GM19035 (cell line): ENCODE measurements around the gene PPP1R14D.

Source experiments
- ATAC-seq: cut with Tn5 transposase; IDR thresholded peaks from one replicate; pipeline ENCODE4 v1.9.1; 2021; ENCODE audit not compliant: unreplicated experiment

PPP1R14D gene

DNA sequence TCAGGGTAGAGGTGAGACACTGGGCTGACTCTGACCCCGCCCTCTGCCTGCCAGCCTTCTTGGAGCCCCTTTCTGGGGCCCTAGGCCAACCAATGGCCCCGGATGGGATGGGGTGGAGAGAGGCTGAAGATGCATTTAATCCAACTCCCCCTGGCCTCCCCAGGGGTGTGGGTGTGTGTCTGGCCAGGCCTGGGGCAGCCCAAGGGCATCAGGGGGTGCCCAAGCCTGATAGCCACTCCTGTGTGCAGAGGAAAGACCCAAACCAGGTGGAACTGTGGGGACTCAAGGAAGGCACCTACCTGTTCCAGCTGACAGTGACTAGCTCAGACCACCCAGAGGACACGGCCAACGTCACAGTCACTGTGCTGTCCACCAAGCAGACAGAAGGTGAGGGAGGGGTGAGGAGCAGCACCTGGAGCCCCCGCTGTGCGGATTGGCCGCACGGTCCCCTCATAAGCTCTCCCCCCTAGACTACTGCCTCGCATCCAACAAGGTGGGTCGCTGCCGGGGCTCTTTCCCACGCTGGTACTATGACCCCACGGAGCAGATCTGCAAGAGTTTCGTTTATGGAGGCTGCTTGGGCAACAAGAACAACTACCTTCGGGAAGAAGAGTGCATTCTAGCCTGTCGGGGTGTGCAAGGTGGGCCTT lies 24.9 kb upstream of the PPP1R14D start:
- ATAC-seq, result no peak

DNA sequence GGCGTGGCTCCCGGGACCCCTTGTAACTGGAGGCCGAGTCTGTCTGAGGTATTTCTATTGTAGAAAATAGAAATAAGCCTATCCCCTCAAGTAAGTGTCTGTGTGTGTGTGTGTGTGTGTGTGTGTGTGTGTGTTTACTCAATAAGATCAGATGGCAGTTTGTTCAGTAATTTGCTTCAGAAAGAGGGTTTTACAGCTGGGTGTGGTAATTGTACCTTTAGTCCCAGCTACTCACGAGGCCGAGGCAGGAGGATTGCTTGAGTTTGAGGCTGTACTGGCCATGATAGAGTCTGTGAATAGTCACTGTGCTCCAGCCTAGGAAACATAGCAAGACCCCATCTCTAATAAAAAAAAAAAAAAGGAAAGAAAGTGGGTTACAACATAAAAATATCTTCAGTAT lies 24.0 kb upstream of the PPP1R14D start:
- no peak for ATAC-seq

DNA sequence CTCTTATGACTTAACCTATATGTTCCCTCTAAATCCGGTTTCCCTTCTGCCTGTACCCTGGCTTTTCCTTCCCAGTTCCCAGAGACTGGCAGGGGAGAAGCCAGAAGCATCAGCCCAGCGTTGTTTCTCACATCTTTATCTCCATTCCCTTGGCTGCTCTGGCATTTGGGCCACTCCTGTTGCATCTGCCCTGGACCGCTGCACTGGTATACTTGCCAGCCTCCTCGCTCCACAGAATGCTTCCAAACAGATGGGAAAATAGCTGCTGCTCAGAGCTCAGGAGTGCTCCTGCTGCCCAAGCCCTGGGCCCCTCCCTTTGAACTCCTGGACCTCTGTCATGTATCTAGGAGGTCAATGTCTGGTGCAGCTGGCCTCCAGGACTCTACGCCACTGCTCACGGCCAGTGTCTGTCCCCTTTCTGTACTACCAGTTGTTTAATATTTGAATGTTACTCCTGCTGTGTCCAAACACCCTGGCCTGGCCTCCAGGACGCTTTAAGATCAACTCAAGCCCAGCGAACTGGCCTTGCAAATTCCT lies 22.1 kb upstream of the PPP1R14D start:
- no peak for ATAC-seq

DNA sequence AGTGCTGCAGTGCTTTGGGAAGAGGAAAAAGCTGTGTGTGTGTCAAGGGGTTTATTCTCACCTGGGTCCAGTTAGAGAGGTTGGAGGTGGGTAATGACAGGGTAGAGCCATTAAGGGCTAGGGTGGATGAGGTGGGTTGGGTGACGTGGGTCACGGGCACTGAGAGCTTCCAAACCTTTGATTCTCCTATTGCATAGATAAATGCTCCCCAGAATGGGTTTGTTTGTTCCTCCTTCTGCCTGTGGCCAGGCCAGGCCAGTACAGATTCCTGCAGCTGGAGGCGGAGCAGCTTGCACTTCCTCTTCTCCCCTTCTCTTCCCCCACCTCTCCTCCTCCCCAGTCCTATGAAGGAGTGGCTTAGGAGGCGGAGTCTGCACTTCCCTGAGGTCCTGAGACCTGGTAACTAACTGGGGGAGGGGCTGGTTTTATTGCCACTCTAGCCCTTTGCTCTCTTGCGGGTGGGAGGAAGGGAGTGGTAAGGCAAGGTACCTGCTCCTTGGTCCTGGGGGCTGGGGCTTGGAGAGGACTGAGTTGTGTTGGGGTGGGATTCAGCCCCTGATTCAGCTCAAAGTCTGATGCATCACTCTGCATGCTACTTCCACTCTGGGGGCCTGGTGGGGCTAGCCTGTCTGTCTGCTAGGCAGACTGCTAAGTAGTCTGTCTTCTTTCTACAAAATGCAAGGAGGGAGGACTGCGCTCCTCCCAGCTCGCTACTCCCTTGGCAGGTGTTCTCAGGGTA lies 18.9 kb upstream of the PPP1R14D start:
- no peak for ATAC-seq

DNA sequence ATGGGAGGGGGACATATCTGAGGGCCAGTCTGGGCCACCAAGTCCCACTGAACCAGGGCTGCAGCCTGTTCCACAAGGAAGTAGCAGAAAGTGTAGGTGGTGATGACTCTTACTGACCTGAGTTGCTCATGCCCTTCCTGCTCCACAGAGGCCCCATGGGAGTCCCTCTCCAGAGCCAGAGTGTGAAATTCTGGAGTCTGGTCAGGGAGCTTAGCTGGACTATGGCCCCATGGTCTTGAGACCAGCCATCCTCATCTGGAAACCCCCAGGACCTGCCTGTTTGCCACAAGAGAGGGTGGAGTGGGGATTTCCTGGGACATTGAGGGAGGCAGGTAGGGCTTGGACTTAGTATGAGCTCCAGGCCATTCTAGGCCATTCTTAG lies 18.3 kb upstream of the PPP1R14D start:
- ATAC-seq, result no peak

DNA sequence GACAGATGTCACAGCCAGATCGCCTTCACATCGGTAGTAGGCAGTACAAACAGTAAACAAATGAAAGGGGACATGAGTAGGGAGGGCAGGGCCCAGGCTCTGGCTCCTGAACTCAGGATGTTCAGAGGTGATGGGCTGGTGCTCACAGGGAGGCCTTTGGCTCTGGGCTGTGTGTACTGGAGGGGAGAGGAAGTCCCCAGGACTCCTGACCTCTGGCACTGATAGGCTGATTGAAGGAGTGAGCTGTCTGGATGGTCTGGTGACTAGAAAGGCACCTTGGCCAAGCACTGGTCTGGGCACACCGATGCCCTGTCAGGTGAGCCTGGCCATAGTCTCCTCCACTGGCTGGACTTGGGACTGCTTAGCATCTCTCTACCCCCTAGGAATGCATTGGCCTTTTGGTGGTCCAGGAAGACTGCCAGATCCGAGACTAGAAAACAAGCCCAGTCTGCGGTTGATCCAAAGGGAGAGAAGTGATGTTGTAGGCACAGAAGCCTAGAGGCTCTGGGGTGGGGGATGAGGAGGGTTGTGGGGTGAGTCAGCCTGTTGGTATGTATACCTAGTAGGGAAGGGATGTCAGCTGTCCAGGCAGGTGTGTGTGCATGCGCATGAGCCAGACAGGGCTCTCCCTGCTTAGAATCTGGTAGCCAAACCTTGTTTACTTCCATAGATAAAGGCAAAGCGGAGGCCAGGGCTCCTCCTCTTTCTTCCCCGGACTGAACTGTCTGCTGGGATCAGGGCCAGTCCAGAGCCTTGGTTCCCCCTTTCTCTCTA lies 17.2 kb upstream of the PPP1R14D start:
- ATAC-seq, result no peak

DNA sequence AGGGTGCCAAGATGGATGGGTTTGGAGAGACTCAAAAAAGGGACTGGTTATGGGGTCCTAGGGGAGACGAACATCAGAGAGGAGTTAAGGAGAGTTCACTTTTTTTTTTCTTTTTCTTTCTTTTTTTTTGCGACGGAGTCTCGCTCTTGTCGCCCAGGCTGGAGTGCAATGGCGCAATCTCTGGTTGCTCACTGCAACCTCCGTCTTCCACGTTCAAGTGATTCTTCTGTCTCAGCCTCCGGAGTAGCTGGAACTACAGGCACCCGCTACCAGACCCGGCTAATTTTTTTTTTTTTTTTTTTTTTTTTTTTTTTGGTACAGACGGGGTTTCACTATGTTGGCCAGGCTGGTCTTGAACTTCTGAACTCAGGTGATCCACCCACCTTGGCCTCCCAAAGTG lies 16.5 kb upstream of the PPP1R14D start:
- no peak for ATAC-seq

DNA sequence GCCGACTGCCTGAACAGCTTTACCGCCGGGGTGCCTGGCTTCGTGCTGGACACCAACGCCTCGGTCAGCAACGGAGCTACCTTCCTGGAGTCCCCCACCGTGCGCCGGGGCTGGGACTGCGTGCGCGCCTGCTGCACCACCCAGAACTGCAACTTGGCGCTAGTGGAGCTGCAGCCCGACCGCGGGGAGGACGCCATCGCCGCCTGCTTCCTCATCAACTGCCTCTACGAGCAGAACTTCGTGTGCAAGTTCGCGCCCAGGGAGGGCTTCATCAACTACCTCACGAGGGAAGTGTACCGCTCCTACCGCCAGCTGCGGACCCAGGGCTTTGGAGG lies 16.2 kb upstream of the PPP1R14D start:
- ATAC-seq, result no peak

DNA sequence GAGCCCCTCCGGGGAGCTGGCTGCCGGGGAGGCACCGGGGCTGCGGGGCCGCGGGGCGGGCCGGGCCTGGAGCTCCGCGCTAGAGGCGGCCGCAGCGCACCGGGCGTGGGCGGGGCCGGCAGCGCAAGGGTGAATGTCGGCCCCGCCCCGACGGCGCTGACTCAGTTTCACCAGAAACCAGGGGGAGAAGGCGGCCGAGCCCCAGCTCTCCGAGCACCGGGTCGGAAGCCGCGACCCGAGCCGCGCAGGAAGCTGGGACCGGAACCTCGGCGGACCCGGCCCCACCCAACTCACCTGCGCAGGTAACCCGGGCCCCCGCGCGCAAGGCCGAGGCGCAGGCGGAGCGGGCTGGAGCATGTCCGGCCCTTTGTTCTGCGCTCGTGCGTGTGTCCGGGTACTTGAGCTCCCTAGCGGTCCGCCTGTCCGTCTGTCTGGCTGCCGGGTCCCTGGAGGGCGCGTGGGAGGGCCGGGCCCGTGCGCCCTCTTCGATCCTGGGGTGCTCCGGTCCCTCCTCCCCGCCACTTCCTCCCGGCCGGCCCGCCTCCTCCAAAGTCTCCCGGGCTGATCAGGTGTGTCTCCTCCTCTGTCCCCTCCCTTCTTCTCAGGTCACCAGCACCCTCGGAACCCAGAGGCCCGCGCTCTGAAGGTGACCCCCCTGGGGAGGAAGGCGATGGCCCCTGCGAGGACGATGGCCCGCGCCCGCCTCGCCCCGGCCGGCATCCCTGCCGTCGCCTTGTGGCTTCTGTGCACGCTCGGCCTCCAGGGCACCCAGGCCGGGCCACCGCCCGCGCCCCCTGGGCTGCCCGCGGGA lies 15.6 kb upstream of the PPP1R14D start, which contains the start of gene SPINT1:
TSS of gene SPINT1 (plus strand) at position 164 of the 811 bp plus-strand sequence. CDS start at position 671, 507 bp downstream.
- no peak for ATAC-seq

DNA sequence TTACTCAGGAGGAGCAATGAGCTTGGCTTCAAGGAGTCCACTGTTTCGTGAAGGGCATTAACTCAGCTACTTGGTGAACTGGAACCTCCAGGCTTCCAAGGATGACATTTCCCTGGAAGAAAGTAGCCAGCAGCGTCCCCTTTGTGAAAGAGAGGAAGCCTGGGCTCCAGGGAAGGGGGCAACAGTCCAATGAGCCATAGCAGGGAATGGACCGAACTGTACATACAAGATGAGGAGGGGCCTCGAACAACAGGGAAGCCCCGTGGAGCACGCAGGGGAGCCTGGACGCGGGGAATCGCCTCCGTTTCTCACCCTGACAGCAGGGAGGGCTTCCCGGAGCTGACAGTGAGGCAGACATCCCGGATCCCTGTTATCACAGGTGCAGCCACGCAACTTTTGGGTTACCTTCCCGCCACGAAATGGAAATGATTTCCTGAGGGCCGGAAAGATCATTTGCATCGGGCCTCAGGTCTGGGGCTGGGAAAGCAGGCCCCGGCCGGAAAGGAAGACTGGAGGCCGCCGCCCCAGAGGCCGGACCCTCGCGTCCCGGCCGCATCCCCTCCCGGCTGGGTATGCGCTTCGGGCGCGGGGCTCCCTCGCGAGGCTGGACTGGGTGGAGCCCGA lies 14.9 kb upstream of the PPP1R14D start:
- ATAC-seq, result no peak

DNA sequence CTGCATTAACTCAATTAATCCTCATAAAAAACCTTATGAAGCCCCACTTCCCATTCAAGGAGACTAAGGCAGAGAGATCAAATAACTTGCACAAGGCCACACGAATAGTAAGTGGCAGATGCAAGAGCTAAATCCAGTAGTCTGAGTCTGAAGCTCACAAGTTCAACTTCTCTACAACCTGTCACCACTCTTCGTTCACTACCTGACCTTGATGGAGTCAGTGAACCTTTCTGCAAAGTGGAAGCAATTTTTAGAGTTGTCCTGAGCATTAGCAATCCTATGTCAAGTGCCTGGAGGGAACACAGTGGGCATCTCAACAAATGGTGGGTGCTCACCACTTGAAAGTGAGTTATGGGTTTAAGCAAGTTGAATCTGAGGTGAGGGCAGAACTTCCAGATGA lies 13.2 kb upstream of the PPP1R14D start:
- ATAC-seq, result no peak

DNA sequence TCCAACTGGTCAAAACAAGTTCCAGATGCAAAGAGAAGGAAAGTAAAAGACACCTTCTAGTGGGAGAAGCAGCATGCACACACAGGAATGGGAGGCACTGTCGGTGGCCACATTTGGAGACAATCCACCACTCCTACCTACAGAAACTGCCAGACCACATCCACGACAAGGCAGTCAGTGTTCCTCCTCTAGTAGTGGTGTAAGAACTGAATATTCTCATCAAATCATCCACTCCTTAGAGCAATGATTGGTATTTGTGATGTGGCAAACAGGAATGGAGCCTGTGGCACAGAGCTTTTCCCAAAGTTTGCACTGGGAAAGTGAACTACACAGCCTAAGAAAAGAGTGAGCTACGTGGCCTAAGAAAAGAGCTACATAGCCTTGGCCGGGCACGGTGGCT lies 10.2 kb upstream of the PPP1R14D start:
- no peak for ATAC-seq

DNA sequence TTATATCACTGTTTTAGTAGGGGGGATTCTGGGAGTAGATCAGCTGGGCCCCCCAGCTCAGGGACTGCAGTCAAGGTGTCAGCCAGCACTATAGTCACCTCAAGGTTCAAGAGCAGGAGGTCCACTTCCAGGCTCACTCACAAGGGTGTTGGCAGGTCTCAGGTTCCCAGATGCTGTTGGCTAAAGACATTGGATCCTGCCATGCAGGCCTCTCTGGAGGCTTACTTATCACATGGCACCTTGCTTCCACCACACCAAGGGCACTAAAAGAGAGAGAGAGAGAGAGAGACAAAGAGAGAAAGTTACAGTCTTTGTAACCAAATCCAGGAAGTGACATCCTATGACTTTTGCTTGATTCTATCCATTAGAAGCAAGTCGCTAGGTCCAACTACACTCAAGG lies 7.5 kb upstream of the PPP1R14D start:
- ATAC-seq, result no peak

DNA sequence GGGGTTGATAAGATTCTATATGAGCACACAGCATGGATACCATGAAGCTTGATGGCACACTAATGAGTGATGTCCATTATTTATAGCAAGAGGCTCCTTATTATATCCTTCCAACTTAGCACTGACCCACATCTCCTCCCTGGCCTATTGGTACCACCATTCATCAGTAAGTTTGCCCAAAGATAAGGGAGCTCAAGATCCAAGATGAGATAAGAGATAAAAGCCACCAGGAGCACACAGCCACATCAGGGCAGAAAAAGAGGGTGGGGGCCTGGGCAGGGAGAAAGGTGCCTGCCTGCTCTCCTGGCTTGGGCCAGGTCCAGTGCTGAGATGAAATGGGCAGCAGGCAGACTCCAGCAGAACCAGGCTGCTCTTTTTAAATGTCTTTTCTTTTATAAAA lies 4.4 kb upstream of the PPP1R14D start:
- no peak for ATAC-seq

DNA sequence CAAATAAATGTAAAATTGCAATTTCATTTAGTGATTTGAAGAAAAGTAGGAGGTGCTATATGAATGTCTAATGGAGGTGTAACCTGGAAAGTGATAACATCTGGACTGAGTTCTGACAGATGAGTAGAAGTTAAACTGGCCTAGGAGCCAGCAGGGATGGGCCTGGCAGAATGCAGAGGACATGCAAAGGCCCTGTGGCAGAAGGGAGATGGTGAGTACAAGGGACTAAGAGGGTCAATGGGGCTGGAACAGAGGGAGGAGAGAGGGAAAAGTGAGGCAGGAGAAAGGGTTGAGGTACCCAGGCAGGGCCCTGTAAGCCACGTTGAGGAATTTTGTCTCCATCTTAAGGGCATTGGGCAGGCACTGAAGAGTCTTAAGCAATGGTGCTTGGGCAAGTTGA lies 3.4 kb upstream of the PPP1R14D start:
- no peak for ATAC-seq

DNA sequence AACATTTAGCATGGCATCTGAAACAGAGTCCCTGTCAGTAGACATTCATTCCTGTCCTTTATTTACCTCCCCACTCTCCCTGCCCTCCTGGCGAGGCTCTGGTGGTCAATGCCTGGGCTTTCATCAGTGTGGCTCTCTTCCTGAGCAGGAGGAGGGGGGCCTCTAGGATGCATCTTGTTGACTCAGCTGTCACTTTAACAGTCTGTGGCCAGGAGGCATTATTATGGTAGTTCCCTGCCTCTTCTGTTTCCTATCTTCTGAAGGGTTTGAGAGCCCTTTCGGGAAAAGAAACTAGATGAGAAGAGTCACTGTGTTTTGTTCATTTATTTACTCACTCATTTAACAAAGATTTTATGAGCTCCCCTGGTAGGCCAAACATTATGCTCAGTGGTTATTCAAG lies 2.4 kb upstream of the PPP1R14D start:
- no peak for ATAC-seq

DNA sequence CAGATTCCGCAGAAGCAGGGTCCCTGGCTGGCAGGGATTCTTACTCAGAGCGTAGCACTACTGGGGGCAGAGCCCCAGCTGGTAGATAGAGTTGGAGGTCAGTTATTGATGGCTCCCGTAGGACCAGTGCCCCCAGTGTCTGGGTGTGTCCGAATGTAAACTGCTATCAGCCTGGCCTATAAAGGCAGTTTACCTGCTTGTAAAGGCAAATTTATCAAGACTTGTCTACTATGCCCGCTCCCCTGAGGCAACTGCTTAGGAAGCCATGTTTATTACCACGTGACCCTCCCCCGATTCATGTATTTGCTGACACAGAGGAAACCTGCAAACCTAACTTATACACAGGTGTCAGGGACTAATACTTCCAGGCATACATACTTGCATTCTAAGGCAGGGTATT lies 607 bp upstream of the PPP1R14D start:
- no peak for ATAC-seq

DNA sequence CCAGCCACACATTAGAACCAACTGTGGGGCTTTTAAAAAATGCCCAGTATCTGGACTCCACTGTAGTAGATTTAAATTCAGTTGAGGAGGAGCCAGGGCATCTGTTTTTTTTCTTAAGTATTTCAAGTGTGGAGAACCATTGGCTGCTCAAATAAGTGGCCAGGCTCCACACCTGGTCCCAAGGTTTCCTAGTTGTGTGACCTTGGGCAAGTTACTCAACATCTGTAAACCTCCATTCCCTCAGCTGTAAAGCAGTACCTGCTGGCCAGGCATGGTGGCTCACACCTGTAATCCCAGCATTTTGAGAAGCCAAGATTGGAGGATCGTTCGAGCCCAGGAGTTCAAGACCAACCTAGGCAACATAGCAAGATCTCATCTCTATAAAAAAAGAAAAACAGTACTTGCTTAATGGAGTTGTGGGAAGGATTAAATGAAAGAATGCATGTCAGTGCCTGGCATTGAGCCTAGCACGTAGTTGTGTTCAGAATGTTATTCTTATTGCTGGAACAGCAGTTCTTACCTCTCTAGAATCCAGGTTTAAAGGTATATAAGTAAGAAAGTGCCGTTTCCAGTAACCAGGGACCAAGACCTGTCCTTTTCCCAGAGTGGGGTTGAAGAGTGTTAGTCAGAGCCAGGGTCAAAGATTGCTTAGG lies 2.0 kb downstream of the PPP1R14D start:
- no peak for ATAC-seq

DNA sequence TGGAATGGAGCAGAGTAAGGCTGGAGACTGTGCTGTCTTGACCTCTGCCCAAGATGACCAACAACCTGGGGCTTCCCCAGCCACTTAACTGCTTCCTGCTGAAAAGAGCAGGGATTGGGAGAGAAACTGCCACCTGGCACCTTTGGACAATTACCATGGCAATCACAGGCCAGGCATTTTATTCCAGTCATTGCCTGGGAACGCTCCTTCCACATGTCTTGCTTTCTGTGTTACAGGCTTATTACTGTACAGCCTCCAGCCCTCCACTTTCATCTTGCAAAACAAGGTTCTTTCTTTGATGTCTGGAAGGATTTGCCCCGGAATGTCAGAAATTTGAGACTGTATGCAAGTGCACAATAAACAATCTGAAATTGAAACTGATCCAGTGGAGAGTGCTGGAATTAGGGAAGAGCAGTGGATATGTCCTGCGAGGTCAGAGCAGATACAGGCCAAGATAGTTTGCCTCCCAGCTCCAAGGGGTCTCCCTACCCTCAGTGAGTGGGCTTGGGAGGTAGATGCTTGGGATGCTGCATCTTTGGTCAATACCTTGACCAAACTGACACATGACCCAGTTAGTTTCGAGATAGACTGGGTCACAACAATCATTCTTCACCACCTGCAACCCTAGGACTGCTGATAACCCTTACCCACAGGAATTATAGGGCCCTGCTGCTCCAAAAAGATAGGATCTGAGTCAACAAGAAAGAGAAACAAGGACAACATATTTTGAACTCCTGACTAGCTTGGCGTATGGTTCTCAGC lies 2.7 kb downstream of the PPP1R14D start:
- ATAC-seq, result no peak
